Measurements from ENCODE around the gene DGKH. TPM values are rescaled to one million over a fixed set of nuclear protein-coding genes. Genes with fewer than 3 reads are reported as not detected.

DGKH gene
- total RNA-seq, 1 donor from 2014 or later, result 9.6 TPM

GRCh38 chr13:42173789-42174343 lies 125.4 kb downstream of the DGKH start:
- H3K27me3 Mint-ChIP-seq, result no peaks in the 10 kb centered on the region
- no peaks in the 10 kb centered on the region for H3K4me1 Mint-ChIP-seq (ENCODE audit: unreplicated experiment)
- H3K4me3 Mint-ChIP-seq, result no peak overlapping the region
- H3K27ac Mint-ChIP-seq, result no peak overlapping the region
- no peak for DNase-seq (ENCODE audit: extremely low spot score, unreplicated experiment)
- no peak for TF ChIP-seq CTCF (conservative IDR thresholded peaks at IDR 0.05)
- peaks cover 18% of the 10 kb centered on the region for H3K36me3 Mint-ChIP-seq
- no peaks in the 10 kb centered on the region for H3K9me3 Mint-ChIP-seq

GRCh38 chr13:42174344-42175162 lies 126.1 kb downstream of the DGKH start:
- peaks cover 11% of the 10 kb centered on the region for H3K36me3 Mint-ChIP-seq
- H3K27me3 Mint-ChIP-seq, result no peaks in the 10 kb centered on the region
- TF ChIP-seq CTCF (conservative IDR thresholded peaks at IDR 0.05), result no peak
- H3K9me3 Mint-ChIP-seq, result no peaks in the 10 kb centered on the region
- H3K4me1 Mint-ChIP-seq (ENCODE audit: unreplicated experiment), result no peaks in the 10 kb centered on the region
- no peak overlapping the region for H3K4me3 Mint-ChIP-seq
- no peak for DNase-seq (ENCODE audit: extremely low spot score, unreplicated experiment)
- no peak overlapping the region for H3K27ac Mint-ChIP-seq

GRCh38 chr13:42176294-42176693 lies 127.8 kb downstream of the DGKH start:
- Mint-ChIP-seq H3K36me3 (peaks cover 11% of the 10 kb centered on the region), H3K27ac (no peak overlapping the region), H3K4me3 (no peak overlapping the region), H3K4me1 (ENCODE audit: unreplicated experiment) (no peaks in the 10 kb centered on the region), H3K27me3 (no peaks in the 10 kb centered on the region), H3K9me3 (no peaks in the 10 kb centered on the region)
- no peak for DNase-seq (ENCODE audit: extremely low spot score, unreplicated experiment)
- TF ChIP-seq CTCF (conservative IDR thresholded peaks at IDR 0.05), result no peak

GRCh38 chr13:42177189-42177588 lies 128.7 kb downstream of the DGKH start:
- DNase-seq (ENCODE audit: extremely low spot score, unreplicated experiment), result no peak
- Mint-ChIP-seq H3K9me3 (no peaks in the 10 kb centered on the region), H3K4me3 (no peak overlapping the region), H3K4me1 (ENCODE audit: unreplicated experiment) (no peaks in the 10 kb centered on the region), H3K36me3 (peaks cover 12% of the 10 kb centered on the region), H3K27me3 (no peaks in the 10 kb centered on the region), H3K27ac (no peak overlapping the region)
- TF ChIP-seq CTCF (conservative IDR thresholded peaks at IDR 0.05), result no peak

GRCh38 chr13:42181381-42181953 lies 133.0 kb downstream of the DGKH start:
- peaks cover 5% of the 10 kb centered on the region for H3K36me3 Mint-ChIP-seq
- H3K9me3 Mint-ChIP-seq, result no peaks in the 10 kb centered on the region
- no peak overlapping the region for H3K27ac Mint-ChIP-seq
- DNase-seq (ENCODE audit: extremely low spot score, unreplicated experiment), result no peak
- no peak overlapping the region for H3K4me3 Mint-ChIP-seq
- H3K4me1 Mint-ChIP-seq (ENCODE audit: unreplicated experiment), result no peaks in the 10 kb centered on the region
- TF ChIP-seq CTCF (conservative IDR thresholded peaks at IDR 0.05), result no peak
- H3K27me3 Mint-ChIP-seq, result no peaks in the 10 kb centered on the region

Data from type B pancreatic cell (in vitro differentiated cells).